ENCODE results near the gene PATJ.

DNA sequence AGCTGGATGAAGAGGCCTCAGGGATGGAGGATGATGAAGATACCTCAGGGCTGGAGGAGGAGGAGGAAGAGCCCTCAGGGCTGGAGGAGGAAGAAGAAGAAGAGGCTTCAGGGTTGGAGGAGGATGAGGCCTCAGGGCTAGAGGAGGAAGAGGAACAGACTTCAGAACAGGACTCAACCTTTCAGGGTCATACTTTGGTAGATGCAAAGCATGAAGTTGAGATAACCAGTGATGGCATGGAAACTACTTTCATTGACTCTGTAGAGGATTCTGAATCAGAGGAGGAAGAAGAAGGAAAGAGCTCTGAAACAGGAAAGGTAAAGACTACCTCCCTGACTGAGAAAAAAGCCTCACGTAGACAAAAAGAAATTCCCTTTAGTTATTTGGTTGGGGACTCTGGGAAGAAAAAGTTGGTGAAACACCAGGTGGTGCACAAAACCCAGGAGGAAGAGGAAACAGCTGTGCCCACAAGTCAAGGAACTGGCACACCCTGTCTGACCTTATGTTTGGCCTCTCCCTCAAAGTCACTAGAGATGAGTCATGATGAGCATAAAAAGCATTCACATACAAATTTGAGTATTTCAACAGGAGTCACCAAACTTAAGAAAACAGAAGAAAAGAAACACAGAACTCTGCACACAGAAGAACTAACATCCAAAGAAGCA, 467.8 kb downstream of the PATJ start:
- TF ChIP-seq POLR2AphosphoS5 (IDR thresholded peaks at IDR 0.05; ENCODE audit: borderline replicate concordance, low read depth, low read length) (no peak), EZH2 (IDR thresholded peaks at IDR 0.05) (no peak)
